ENCODE measurements around the gene FCRL4. TPM values are rescaled to one million over a fixed set of nuclear protein-coding genes. Genes with fewer than 3 reads are reported as not detected.

FCRL4 gene
- total RNA-seq, 2 experiments from 2014 or later: not detected

Other genes with a start within 250 kb of the FCRL4 start
- under 1 TPM in 1 of 2 experiments, not detected in 1; 0.05 TPM for gene FCRL5, start 45.6 kb downstream of the FCRL4 start, total RNA-seq
- 1 to 10 TPM; 5.7 to 6.4 TPM for gene FCRL3, start 102.7 kb upstream of the FCRL4 start, total RNA-seq
- gene FCRL2, start 179.0 kb upstream of the FCRL4 start, total RNA-seq: not detected
- gene FCRL1, start 222.0 kb upstream of the FCRL4 start, total RNA-seq: under 1 TPM in 1 of 2 experiments, not detected in 1; 0.29 TPM
- gene CD5L, start 243.7 kb upstream of the FCRL4 start, total RNA-seq: not detected

All from activated CD8-positive, alpha-beta T cell treated with anti-CD3 and anti-CD28 coated beads for 36 hours (primary cell).